Astrocyte (in vitro differentiated cells and primary cell): ENCODE measurements around the gene CACNG7. TPM values are rescaled to one million over a fixed set of nuclear protein-coding genes. Genes with fewer than 3 reads are reported as not detected.

Experiments
- DNase-seq: peaks from one replicate; pipeline ENCODE4 v3.0.0-alpha.2; 2010; ENCODE audit warnings: low read depth
- FAIRE-seq: peaks from 2 replicates; lab custom pipeline; 2011; peaks lifted over from hg19 to GRCh38; lab: Jason Lieb, UNC
- H2AFZ ChIP-seq: 2 replicates; pipeline ENCODE4 v1.6.0; 2012; ENCODE audit warnings: low read depth, low read length, inconsistent platforms
- H3K27ac ChIP-seq: 2 replicates; pipeline ENCODE4 v1.5.1; 2011; ENCODE audit warnings: low read depth, low read length, inconsistent platforms
- H3K27me3 ChIP-seq: 2 replicates; pipeline ENCODE4 v1.6.0; 2011; ENCODE audit warnings: low read length, inconsistent platforms; ENCODE audit not compliant: insufficient read depth
- H3K36me3 ChIP-seq: 2 replicates; pipeline ENCODE4 v1.5.1; 2011; ENCODE audit warnings: low read length, inconsistent platforms; ENCODE audit not compliant: insufficient read depth
- H3K4me1 ChIP-seq: 2 replicates; pipeline ENCODE4 v1.5.1; 2011; ENCODE audit warnings: low read length, inconsistent platforms; ENCODE audit not compliant: insufficient read depth
- H3K4me2 ChIP-seq: 2 replicates; pipeline ENCODE4 v1.6.0; 2012; ENCODE audit warnings: low read length, inconsistent platforms
- H3K4me3 ChIP-seq: 2 replicates; pipeline ENCODE4 v1.5.1; 2011; ENCODE audit warnings: low read depth, mild to moderate bottlenecking, low read length, inconsistent platforms; ENCODE audit not compliant: insufficient read depth
- H3K79me2 ChIP-seq: 2 replicates; pipeline ENCODE4 v1.6.0; 2012; ENCODE audit warnings: mild to moderate bottlenecking, low read length, inconsistent platforms; ENCODE audit not compliant: insufficient read depth
- H3K9ac ChIP-seq: 2 replicates; pipeline ENCODE4 v1.6.0; 2012; ENCODE audit warnings: mild to moderate bottlenecking, low read length, inconsistent platforms
- H3K9me3 ChIP-seq: 2 replicates; pipeline ENCODE4 v1.5.1; 2012; ENCODE audit warnings: low read depth, mild to moderate bottlenecking, low read length, inconsistent platforms; ENCODE audit not compliant: insufficient read depth
- H4K20me1 ChIP-seq: 2 replicates; pipeline ENCODE4 v1.6.0; 2012; ENCODE audit warnings: low read length, inconsistent platforms; ENCODE audit not compliant: insufficient read depth
- H3K27ac Mint-ChIP-seq: one replicate; pipeline ENCODE4 v1.8.0; 2021; ENCODE audit warnings: mild to moderate bottlenecking, mixed read lengths; ENCODE audit not compliant: unreplicated experiment
- H3K27me3 Mint-ChIP-seq: one replicate; pipeline ENCODE4 v1.8.0; 2021; ENCODE audit warnings: low read depth, mixed read lengths; ENCODE audit not compliant: unreplicated experiment
- H3K36me3 Mint-ChIP-seq: one replicate; pipeline ENCODE4 v1.8.0; 2021; ENCODE audit warnings: low read depth, mixed read lengths; ENCODE audit not compliant: unreplicated experiment
- H3K4me1 Mint-ChIP-seq: one replicate; pipeline ENCODE4 v1.8.0; 2021; ENCODE audit warnings: low read depth, mixed read lengths; ENCODE audit not compliant: unreplicated experiment
- H3K4me3 Mint-ChIP-seq: one replicate; pipeline ENCODE4 v1.8.0; 2021; ENCODE audit warnings: mild to moderate bottlenecking, moderate library complexity, mixed read lengths; ENCODE audit not compliant: unreplicated experiment
- H3K9me3 Mint-ChIP-seq: one replicate; pipeline ENCODE4 v1.8.0; 2021; ENCODE audit warnings: mild to moderate bottlenecking, mixed read lengths; ENCODE audit not compliant: unreplicated experiment
- EZH2 ChIP-seq: IDR thresholded peaks from 2 replicates; pipeline ENCODE4 v1.6.1; 2012; ENCODE audit warnings: mild to moderate bottlenecking, low read length, inconsistent platforms; ENCODE audit not compliant: insufficient read depth
- total RNA-seq: library from RNA; stranded (reverse); gene quantifications from 2 replicates; pipeline ENCODE4 v1.2.1, GENCODE V29; 2021
- TF ChIP-seq, protein P1 (sequence below): IDR thresholded peaks from 2 replicates; pipeline ENCODE4 v1.5.1; 2011; ENCODE audit warnings: low read depth, mild to moderate bottlenecking, inconsistent platforms, low read length, moderate library complexity; ENCODE audit not compliant: insufficient read depth

CACNG7 gene
- total RNA-seq, 1 donor from 2014 or later, result 3.5 TPM

GRCh38 chr19:53981376-53981951 lies 72.4 kb downstream of the CACNG7 start:
- H2AFZ ChIP-seq, result no peak overlapping the region
- H3K79me2 ChIP-seq, result no peaks in the 10 kb centered on the region
- peak overlapping the region; percentile 94 for H3K4me2 ChIP-seq
- peaks cover 11% of the 10 kb centered on the region for H3K4me1 ChIP-seq
- H3K9ac ChIP-seq, result no peak overlapping the region
- DNase-seq (no peak), FAIRE-seq (no peak)
- peak overlapping the region; percentile 90 for H3K4me3 Mint-ChIP-seq
- peaks cover 6% of the 10 kb centered on the region for H3K4me1 Mint-ChIP-seq
- H3K36me3 ChIP-seq, result no peaks in the 10 kb centered on the region
- H3K27me3 Mint-ChIP-seq, result peaks cover 20% of the 10 kb centered on the region
- H3K27me3 ChIP-seq, result peaks cover 4% of the 10 kb centered on the region
- H3K4me3 ChIP-seq, result no peak overlapping the region
- H3K9me3 ChIP-seq, result peaks cover 5% of the 10 kb centered on the region
- H3K9me3 Mint-ChIP-seq, result peaks cover 15% of the 10 kb centered on the region
- no peak overlapping the region for H3K27ac Mint-ChIP-seq
- TF ChIP-seq EZH2, result no peak
- TF ChIP-seq, protein P1, sequence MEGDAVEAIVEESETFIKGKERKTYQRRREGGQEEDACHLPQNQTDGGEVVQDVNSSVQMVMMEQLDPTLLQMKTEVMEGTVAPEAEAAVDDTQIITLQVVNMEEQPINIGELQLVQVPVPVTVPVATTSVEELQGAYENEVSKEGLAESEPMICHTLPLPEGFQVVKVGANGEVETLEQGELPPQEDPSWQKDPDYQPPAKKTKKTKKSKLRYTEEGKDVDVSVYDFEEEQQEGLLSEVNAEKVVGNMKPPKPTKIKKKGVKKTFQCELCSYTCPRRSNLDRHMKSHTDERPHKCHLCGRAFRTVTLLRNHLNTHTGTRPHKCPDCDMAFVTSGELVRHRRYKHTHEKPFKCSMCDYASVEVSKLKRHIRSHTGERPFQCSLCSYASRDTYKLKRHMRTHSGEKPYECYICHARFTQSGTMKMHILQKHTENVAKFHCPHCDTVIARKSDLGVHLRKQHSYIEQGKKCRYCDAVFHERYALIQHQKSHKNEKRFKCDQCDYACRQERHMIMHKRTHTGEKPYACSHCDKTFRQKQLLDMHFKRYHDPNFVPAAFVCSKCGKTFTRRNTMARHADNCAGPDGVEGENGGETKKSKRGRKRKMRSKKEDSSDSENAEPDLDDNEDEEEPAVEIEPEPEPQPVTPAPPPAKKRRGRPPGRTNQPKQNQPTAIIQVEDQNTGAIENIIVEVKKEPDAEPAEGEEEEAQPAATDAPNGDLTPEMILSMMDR, result no peak
- peaks cover 7% of the 10 kb centered on the region for H3K36me3 Mint-ChIP-seq
- H4K20me1 ChIP-seq, result no peaks in the 10 kb centered on the region
- no peak overlapping the region for H3K27ac ChIP-seq

DNA sequence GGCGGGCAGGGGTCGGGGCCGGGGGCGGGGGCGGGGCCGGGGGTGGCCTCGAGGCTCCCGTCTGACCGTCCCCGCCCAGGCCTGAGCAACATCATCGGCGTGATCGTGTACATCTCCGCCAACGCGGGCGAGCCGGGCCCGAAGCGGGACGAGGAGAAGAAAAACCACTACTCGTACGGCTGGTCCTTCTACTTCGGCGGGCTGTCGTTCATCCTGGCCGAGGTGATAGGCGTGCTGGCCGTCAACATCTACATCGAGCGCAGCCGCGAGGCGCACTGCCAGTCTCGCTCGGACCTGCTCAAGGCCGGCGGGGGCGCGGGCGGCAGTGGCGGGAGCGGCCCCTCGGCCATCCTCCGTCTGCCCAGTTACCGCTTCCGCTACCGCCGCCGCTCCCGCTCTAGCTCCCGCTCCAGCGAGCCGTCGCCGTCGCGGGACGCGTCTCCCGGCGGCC lies 72.9 kb downstream of the CACNG7 start:
- peak overlapping the region; percentile 23 for H3K9ac ChIP-seq
- H3K36me3 Mint-ChIP-seq, result peaks cover 7% of the 10 kb centered on the region
- H3K27ac ChIP-seq, result no peak overlapping the region
- no peak for FAIRE-seq
- no peaks in the 10 kb centered on the region for H3K36me3 ChIP-seq
- peak; percentile 69 for TF ChIP-seq EZH2
- TF ChIP-seq, protein P1, result no peak
- peak overlapping the region; percentile 75 for H3K4me2 ChIP-seq
- peaks cover 4% of the 10 kb centered on the region for H3K27me3 ChIP-seq
- H3K4me1 Mint-ChIP-seq, result peaks cover 6% of the 10 kb centered on the region
- DNase-seq, result no peak
- H3K79me2 ChIP-seq, result no peaks in the 10 kb centered on the region
- peaks cover 20% of the 10 kb centered on the region for H3K27me3 Mint-ChIP-seq
- H3K4me3 ChIP-seq, result peak overlapping the region; percentile 23
- H3K9me3 Mint-ChIP-seq, result peaks cover 15% of the 10 kb centered on the region
- no peak overlapping the region for H3K4me3 Mint-ChIP-seq
- peak overlapping the region; percentile 77 for H2AFZ ChIP-seq
- H4K20me1 ChIP-seq, result no peaks in the 10 kb centered on the region
- peaks cover 11% of the 10 kb centered on the region for H3K4me1 ChIP-seq
- H3K9me3 ChIP-seq, result peaks cover 5% of the 10 kb centered on the region
- no peak overlapping the region for H3K27ac Mint-ChIP-seq

DNA sequence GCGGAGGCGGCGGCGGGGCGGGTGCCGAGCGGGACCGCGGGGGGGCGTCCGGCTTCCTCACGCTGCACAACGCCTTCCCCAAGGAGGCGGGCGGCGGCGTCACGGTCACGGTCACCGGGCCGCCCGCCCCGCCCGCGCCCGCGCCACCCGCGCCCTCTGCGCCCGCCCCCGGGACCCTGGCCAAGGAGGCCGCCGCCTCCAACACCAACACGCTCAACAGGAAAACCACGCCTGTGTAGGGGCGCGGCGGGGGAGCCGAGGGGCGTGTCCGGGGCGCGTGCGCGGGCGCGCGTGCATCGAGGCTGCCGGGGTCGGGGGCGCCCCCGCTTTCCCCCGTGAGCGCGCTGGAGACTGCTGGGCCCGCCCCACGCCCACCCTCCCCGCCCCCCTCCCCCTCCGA lies 73.5 kb downstream of the CACNG7 start:
- DNase-seq (no peak), FAIRE-seq (no peak)
- Mint-ChIP-seq H3K9me3 (peaks cover 12% of the 10 kb centered on the region), H3K4me1 (peaks cover 2% of the 10 kb centered on the region), H3K4me3 (no peak overlapping the region), H3K36me3 (peaks cover 4% of the 10 kb centered on the region), H3K27me3 (peaks cover 20% of the 10 kb centered on the region), H3K27ac (no peak overlapping the region)
- no peak overlapping the region for H3K27ac ChIP-seq
- H3K4me2 ChIP-seq, result no peak overlapping the region
- H2AFZ ChIP-seq, result no peak overlapping the region
- TF ChIP-seq, protein P1, result no peak
- TF ChIP-seq EZH2, result no peak
- peaks cover 5% of the 10 kb centered on the region for H3K9me3 ChIP-seq
- H3K27me3 ChIP-seq, result peaks cover 4% of the 10 kb centered on the region
- no peak overlapping the region for H3K9ac ChIP-seq
- H3K36me3 ChIP-seq, result no peaks in the 10 kb centered on the region
- H4K20me1 ChIP-seq, result no peaks in the 10 kb centered on the region
- H3K4me1 ChIP-seq, result peaks cover 11% of the 10 kb centered on the region
- no peak overlapping the region for H3K4me3 ChIP-seq
- H3K79me2 ChIP-seq, result no peaks in the 10 kb centered on the region
